Vagina (tissue), 2 donors: ENCODE data around the gene ENTPD6. TPM values are rescaled to one million over a fixed set of nuclear protein-coding genes. Genes with fewer than 3 reads are reported as not detected.

Experiments used
- DNase-seq, 2 donors: peaks; one replicate each; pipeline ENCODE4 v3.0.0-alpha.2; 2017; ENCODE audit errors: extremely low spot score in 2 of 2
- H3K27ac ChIP-seq: fragments of 200-600 bp; sonication (generic); one replicate; pipeline ENCODE4 v1.5.1; 2019
- H3K27me3 ChIP-seq: fragments of 200-600 bp; sonication (generic); one replicate; pipeline ENCODE4 v1.5.1; 2019
- H3K36me3 ChIP-seq, 2 donors: fragments of 200-600 bp; sonication (generic); one replicate each; pipeline ENCODE4 v1.5.1; 2017 to 2019
- H3K4me1 ChIP-seq: fragments of 200-600 bp; sonication (generic); one replicate; pipeline ENCODE4 v1.5.1; 2019
- H3K4me3 ChIP-seq, 2 donors: fragments of 200-600 bp; sonication (generic); 1 replicate in 1 of 2; 2 replicates in 1 of 2; pipeline ENCODE4 v1.5.1; 2016 to 2019
- H3K9me3 ChIP-seq: fragments of 200-600 bp; sonication (generic); one replicate; pipeline ENCODE4 v1.5.1; 2019
- POLR2A ChIP-seq, 2 donors: fragments of 450-650 bp; IDR thresholded peaks; one replicate each; pipeline ENCODE4 v1.6.1; 2017; ENCODE audit warnings: antibody characterized with exemption in 2 of 2, mild to moderate bottlenecking in 2 of 2, moderate library complexity in 2 of 2
- POLR2AphosphoS5 ChIP-seq, 2 donors: sonication (generic); formaldehyde crosslinking; IDR thresholded peaks; one replicate each; pipeline ENCODE4 v1.9.0; 2017; ENCODE audit warnings: antibody characterized with exemption in 2 of 2, mild to moderate bottlenecking in 2 of 2, low read depth in 1 of 2; ENCODE audit not compliant: insufficient read depth in 1 of 2
- intact Hi-C: fragments of 100-400 bp; cut with DNase I; formaldehyde crosslinking; loops from one replicate; pipeline ENCODE4 v1.15.1; 2023
- total RNA-seq: library from RNA; depleted of rRNA; stranded (reverse); fragments of >200 nt; gene quantifications from one replicate; pipeline ENCODE4 v1.2.3, GENCODE V29; 2016
- TF ChIP-seq, protein P1 (sequence below), 3 experiments: fragments of 450-650 bp in 2 of 3; fragments of 200-600 bp in 1 of 3; sonication (generic) in 1 of 3; IDR thresholded peaks; one replicate each; pipeline ENCODE4 v1.5.1; 2017 to 2019; ENCODE audit warnings: antibody characterized with exemption in 3 of 3, mild to moderate bottlenecking in 2 of 3, moderate library complexity in 2 of 3

Gene ENTPD6
- total RNA-seq, 1 donor from 2014 or later = 51.3 TPM

DNA sequence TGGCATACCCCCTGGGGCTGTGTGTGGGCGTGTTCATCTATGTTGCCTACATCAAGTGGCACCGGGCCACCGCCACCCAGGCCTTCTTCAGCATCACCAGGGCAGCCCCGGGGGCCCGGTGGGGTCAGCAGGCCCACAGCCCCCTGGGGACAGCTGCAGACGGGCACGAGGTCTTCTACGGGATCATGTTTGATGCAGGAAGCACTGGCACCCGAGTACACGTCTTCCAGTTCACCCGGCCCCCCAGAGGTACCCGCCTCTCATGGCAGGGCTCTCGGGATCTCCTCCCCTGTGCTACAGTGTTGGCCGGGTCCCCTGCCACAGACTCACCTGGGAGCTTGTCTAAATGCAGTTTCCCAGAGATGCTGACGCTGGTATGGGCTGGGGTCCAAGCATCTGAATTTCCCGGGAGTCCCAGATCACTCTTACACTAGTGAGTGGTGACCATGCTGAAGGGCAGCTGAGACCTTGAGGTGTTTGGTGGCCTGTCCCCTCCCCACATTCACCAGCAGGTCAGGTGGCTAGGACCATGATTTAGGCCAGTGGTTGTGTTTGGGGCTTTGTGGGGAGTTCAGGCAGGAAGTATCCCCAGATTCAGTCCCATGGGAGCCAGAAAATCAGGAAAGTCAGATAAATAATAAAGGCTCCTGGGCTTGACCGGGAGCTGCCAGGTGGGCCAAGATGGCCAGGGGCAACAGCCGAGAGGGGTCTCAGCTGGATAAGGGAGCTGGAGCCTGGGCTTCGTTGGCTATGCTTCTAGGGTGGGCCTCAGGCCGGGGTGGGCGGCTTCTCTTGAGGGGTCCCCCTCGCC, 11.8 kb downstream of the ENTPD6 start:
- Histone ChIP-seq H3K9me3 (no peaks in the 10 kb centered on the region), H3K4me3 (no peak overlapping the region), H3K36me3 (peaks cover 0 to 22% of the 10 kb centered on the region in 2 donors), H3K27ac (no peak overlapping the region), H3K27me3 (no peaks in the 10 kb centered on the region), H3K4me1 (peaks cover 9% of the 10 kb centered on the region)
- DNase-seq = peak; percentile 86 to 93
- TF ChIP-seq, protein P1, sequence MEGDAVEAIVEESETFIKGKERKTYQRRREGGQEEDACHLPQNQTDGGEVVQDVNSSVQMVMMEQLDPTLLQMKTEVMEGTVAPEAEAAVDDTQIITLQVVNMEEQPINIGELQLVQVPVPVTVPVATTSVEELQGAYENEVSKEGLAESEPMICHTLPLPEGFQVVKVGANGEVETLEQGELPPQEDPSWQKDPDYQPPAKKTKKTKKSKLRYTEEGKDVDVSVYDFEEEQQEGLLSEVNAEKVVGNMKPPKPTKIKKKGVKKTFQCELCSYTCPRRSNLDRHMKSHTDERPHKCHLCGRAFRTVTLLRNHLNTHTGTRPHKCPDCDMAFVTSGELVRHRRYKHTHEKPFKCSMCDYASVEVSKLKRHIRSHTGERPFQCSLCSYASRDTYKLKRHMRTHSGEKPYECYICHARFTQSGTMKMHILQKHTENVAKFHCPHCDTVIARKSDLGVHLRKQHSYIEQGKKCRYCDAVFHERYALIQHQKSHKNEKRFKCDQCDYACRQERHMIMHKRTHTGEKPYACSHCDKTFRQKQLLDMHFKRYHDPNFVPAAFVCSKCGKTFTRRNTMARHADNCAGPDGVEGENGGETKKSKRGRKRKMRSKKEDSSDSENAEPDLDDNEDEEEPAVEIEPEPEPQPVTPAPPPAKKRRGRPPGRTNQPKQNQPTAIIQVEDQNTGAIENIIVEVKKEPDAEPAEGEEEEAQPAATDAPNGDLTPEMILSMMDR (IDR thresholded peaks at IDR 0.05) = no peak
- TF ChIP-seq POLR2AphosphoS5 (IDR thresholded peaks at IDR 0.05; ENCODE audit: insufficient read depth in 1 of 2, low read depth in 1 of 2) (no peak), POLR2A (IDR thresholded peaks at IDR 0.05) (no peak)
- intact Hi-C loops = no loop called here

DNA sequence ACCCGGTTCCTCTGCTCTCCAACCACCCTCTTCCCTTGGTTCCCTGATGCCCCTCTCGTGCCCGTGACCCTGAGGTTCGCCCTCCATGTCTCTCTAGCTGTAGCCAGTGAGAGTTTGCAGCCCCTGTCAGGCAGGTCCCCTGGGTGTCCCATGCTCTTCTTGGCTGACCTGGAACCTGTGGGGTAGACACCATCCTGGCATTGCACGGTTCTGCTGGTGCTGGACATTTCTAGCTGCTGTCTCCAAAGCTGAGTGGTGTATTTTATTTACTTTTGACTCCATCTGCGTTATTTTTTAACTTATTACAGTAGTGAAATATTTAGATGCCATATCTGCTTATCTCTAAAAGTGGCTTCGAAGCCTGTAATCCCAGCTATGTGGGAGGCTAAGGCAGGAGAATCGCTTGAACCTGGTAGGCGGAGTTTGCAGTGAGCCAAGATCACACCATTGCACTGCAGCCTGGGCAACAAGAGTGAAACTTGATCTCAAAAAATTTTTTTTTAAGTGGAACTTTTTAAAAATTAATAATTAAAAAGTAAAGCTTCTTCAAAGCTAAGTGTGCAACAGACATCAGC, 12.5 kb downstream of the ENTPD6 start:
- intact Hi-C loops = no loop called here
- TF ChIP-seq POLR2A (IDR thresholded peaks at IDR 0.05) = no peak
- TF ChIP-seq POLR2AphosphoS5 (IDR thresholded peaks at IDR 0.05; ENCODE audit: insufficient read depth in 1 of 2, low read depth in 1 of 2) = no peak
- DNase-seq = peak in 1 of 2 donors; percentile 83

DNA sequence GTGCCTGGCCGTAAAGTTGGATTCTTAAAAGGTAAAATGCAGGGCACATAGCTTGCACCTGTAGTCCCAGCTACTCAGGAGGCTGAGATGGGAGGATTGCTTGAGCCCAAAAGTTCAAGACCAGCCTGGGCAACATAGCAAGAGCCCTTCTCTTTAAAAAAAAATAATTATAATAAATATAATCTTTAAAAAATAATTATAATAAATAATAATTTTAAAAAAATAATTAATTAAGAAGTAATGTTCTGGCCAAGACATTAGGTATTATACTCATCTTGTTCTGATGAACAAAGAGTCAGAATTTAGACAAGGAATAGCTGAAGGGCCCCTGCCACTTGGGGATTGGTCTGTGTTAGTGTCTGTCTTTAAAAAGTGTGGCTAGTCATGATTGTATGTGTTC, 13.9 kb downstream of the ENTPD6 start:
- no peak for TF ChIP-seq POLR2AphosphoS5 (IDR thresholded peaks at IDR 0.05; ENCODE audit: insufficient read depth in 1 of 2, low read depth in 1 of 2)
- TF ChIP-seq, protein P1 (IDR thresholded peaks at IDR 0.05) = no peak
- no peak for TF ChIP-seq POLR2A (IDR thresholded peaks at IDR 0.05)
- Histone ChIP-seq H3K27ac (no peak overlapping the region), H3K27me3 (no peaks in the 10 kb centered on the region), H3K4me1 (peaks cover 9% of the 10 kb centered on the region), H3K9me3 (no peaks in the 10 kb centered on the region), H3K4me3 (no peak overlapping the region), H3K36me3 (peaks cover 0 to 41% of the 10 kb centered on the region in 2 donors)
- intact Hi-C loops = no loop called here
- DNase-seq = no peak

More for the DNA sequence above, 12.5 kb downstream of the ENTPD6 start:
- Histone ChIP-seq H3K9me3 (no peaks in the 10 kb centered on the region), H3K27ac (no peak overlapping the region), H3K36me3 (peaks cover 0 to 29% of the 10 kb centered on the region in 2 donors), H3K4me1 (peaks cover 9% of the 10 kb centered on the region), H3K27me3 (no peaks in the 10 kb centered on the region), H3K4me3 (no peak overlapping the region)

DNA sequence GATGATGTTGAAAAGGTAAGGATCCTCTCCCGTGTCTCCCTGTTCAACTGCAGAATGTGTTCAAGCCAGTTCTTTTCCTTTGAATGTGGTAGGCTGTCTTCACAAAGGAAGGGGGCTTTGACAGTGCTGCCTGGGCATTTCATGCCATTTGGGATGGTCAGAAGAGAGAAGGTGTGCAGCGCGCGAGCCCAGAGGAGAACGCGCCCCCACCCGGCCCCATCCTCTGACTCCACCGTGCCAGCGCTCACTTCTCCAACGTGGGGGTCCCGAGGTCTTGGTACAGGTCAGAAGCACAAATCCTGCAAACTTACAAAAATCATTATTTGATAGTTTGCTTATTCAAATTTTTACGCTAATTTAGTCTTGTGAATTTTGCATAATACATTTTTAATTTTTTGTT, 14.4 kb downstream of the ENTPD6 start:
- intact Hi-C loops = no loop called here
- peaks cover 0 to 46% of the 10 kb centered on the region in 2 donors for H3K36me3 ChIP-seq
- H3K27me3 ChIP-seq = no peaks in the 10 kb centered on the region
- DNase-seq = no peak
- TF ChIP-seq, protein P1 (IDR thresholded peaks at IDR 0.05) = no peak
- TF ChIP-seq POLR2A (IDR thresholded peaks at IDR 0.05) (no peak), POLR2AphosphoS5 (IDR thresholded peaks at IDR 0.05; ENCODE audit: insufficient read depth in 1 of 2, low read depth in 1 of 2) (no peak)
- no peak overlapping the region for H3K27ac ChIP-seq
- no peaks in the 10 kb centered on the region for H3K9me3 ChIP-seq
- no peak overlapping the region for H3K4me3 ChIP-seq
- peaks cover 9% of the 10 kb centered on the region for H3K4me1 ChIP-seq

DNA sequence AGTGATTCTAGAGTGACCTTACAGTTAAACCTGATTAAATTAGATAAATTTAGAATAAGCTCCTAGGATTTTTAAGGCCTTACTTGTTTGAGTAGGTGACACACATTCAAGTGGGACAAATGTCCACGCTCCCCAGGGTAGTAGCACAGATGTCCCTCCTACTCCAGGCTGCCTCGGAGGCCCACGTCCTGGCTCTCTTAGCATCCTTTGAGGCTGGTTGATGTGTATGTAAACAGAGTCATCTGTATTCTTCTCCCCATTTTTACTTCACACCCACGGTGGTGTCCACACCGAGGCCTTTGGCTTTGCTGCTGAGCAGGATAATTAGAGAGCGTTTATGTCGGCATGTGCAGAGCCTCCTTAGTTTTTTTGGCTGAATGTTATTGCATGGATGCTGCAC, 15.8 kb downstream of the ENTPD6 start:
- H3K27ac ChIP-seq = no peak overlapping the region
- no peak overlapping the region for H3K4me3 ChIP-seq
- no peaks in the 10 kb centered on the region for H3K9me3 ChIP-seq
- H3K36me3 ChIP-seq = peaks cover 0 to 57% of the 10 kb centered on the region in 2 donors
- no peaks in the 10 kb centered on the region for H3K27me3 ChIP-seq
- TF ChIP-seq, protein P1 (IDR thresholded peaks at IDR 0.05) = no peak
- TF ChIP-seq POLR2AphosphoS5 (IDR thresholded peaks at IDR 0.05; ENCODE audit: insufficient read depth in 1 of 2, low read depth in 1 of 2) (no peak), POLR2A (IDR thresholded peaks at IDR 0.05) (no peak)
- intact Hi-C loops = no loop called here
- H3K4me1 ChIP-seq = no peaks in the 10 kb centered on the region
- DNase-seq = no peak
